KOPT-K1 (cell line): ENCODE data around the gene FADS2.
A peak's percentile ranks its signal among the peaks of the same experiment; 100 is the strongest.

Source experiments
- H3K27ac ChIP-seq: fragments of 200-600 bp; sonication (generic); 2 replicates; pipeline ENCODE4 v1.5.1; 2016; ENCODE audit warnings: antibody characterized with exemption, mild to moderate bottlenecking, low read depth, low read length; ENCODE audit not compliant: poor library complexity, severe bottlenecking
- H3K36me3 ChIP-seq: fragments of 200-600 bp; sonication (generic); 2 replicates; pipeline ENCODE4 v1.5.1; 2017; ENCODE audit warnings: antibody characterized with exemption, mild to moderate bottlenecking, low read length, moderate library complexity; ENCODE audit not compliant: insufficient read depth
- H3K9me3 ChIP-seq: fragments of 200-600 bp; sonication (generic); 2 replicates; pipeline ENCODE4 v1.5.1; 2017; ENCODE audit warnings: antibody characterized with exemption, low read length, mild to moderate bottlenecking; ENCODE audit not compliant: insufficient read depth, poor library complexity, severe bottlenecking

FADS2 gene

DNA sequence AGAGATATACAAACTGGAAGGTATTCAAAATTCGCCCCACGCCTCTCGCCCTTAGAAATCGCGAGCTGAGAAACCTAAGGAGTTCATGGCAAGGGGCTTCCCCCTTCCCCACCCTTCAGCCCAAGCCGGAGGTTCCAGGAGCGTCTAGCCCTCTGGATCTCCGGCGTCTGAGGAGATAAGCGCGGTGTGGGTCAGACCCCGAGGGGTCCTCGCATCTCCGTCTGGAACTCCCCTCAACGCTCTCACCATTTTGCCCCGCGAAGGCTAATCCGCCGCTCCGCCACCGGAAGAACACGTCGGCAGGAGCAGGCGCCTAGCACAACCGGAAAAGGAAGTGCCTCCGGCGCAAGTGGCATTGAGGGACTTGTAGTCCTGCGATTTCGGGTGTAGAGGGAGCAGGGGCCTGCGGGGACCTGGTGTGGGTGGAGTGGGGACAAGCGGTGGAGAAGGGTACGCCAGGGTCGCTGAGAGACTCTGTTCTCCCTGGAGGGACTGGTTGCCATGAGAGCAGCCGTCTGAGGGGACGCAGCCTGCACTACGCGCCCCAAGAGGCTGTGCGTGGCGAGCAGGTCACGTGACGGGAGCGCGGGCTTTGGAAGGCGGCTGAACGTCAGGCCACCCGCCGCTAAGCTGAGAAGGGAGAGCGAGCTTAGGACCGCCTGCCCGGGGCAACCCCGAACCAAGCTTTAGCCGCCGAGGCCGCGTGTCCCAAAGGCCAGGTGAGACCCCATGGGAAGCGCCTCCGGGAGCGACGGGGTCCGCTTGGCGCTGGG, 35.6 kb upstream of the FADS2 start, which contains the start of the genes FEN1 and TMEM258:
FEN1 (plus strand) TSS at position 602 of the 773 bp plus-strand sequence. CDS start 2,451 bp downstream, outside the sequence.
TMEM258 (minus strand) TSS at position 290 of the 773 bp plus-strand sequence; CDS start at position 249, 41 bp downstream.
- Histone ChIP-seq H3K27ac (peak within 1 kb of the TSS; percentile 98), H3K36me3 (peaks cover 63% of the 10 kb centered on the region), H3K9me3 (no peaks in the 10 kb centered on the region)

DNA sequence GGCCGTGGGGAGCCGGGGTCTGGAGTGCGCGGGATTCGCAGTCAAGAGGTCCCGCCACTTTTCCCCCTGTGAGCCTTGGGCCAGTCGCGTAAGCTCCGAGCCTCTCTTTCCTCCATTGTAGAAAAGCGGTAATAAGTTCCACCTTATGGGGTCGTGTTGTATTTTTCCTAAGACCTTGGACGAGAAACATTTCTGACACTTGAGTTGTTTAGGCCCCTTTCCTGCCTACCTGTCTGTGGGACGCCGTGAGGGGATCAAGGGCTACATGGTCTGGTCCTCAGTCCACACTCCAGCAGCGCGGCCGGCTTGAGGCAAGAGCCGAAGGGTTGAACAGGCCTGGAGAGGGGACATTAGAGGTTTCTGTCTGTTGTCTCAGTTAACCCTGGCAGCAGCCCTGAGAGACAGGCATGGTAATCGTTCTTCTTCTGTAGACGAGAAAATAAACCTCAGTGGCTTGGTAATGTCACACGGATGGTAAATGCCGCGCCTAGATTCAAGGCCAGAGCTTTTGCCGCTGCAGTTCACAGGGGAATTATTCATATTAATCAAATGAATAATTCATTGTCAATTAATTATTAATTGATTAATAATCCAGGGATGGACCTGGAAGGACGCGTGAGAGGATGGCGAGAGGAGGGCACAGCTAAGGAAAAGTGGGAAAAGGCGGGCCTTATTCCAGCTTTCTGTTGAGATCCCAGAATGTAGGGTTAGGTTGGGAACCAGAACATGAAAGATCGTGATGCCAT, 34.8 kb upstream of the FADS2 start:
- Histone ChIP-seq H3K9me3 (no peaks in the 10 kb centered on the region), H3K27ac (peak overlapping the region; percentile 98), H3K36me3 (peaks cover 63% of the 10 kb centered on the region)

DNA sequence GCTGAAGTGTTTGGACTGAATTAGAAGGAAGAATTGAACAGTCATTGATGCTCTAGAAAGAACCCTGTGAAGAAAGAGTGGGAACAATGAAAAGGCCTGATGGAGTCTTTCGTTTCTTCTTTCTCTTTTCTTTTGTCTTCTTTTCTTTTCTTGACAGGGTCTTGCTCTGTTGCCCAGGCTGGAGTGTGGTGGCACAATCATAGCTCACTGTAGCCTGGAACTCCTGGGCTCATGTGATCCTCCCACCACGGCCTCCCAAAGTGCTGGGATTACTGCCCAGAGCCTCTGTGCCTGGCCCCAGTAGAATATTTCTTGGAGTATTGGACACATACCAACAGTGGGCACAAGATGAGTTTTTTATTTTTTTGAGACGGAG, 34.3 kb upstream of the FADS2 start:
- Histone ChIP-seq H3K27ac (peak overlapping the region; percentile 98), H3K9me3 (no peaks in the 10 kb centered on the region), H3K36me3 (peaks cover 64% of the 10 kb centered on the region)

DNA sequence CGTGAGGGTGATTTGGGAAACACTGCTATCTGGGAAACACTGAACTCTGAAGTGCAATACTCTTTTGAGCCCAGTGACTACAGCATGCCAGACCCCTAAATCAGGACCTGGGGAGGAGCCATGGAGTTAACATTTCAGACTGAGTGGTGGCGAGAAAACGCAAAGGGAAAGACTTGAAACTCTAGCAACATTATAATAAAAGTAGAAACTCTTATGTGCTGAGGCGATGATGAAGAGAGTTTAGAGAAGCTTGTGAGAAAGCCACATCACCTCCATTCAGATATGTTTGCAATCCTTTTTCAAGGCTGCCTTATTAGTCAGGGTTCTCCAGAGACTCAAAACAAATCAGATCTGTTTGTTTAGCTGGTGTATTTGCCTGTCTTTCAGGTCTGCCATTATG, 33.5 kb upstream of the FADS2 start:
- H3K36me3 ChIP-seq: peaks cover 64% of the 10 kb centered on the region
- H3K9me3 ChIP-seq: no peaks in the 10 kb centered on the region
- peak overlapping the region; percentile 22 for H3K27ac ChIP-seq

DNA sequence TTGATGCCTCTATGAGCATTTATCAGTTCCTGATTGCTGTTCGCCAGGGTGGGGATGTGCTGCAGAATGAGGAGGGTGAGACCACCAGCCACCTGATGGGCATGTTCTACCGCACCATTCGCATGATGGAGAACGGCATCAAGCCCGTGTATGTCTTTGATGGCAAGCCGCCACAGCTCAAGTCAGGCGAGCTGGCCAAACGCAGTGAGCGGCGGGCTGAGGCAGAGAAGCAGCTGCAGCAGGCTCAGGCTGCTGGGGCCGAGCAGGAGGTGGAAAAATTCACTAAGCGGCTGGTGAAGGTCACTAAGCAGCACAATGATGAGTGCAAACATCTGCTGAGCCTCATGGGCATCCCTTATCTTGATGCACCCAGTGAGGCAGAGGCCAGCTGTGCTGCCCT, 32.6 kb upstream of the FADS2 start:
- no peak overlapping the region for H3K27ac ChIP-seq
- H3K9me3 ChIP-seq: no peaks in the 10 kb centered on the region
- H3K36me3 ChIP-seq: peaks cover 64% of the 10 kb centered on the region

DNA sequence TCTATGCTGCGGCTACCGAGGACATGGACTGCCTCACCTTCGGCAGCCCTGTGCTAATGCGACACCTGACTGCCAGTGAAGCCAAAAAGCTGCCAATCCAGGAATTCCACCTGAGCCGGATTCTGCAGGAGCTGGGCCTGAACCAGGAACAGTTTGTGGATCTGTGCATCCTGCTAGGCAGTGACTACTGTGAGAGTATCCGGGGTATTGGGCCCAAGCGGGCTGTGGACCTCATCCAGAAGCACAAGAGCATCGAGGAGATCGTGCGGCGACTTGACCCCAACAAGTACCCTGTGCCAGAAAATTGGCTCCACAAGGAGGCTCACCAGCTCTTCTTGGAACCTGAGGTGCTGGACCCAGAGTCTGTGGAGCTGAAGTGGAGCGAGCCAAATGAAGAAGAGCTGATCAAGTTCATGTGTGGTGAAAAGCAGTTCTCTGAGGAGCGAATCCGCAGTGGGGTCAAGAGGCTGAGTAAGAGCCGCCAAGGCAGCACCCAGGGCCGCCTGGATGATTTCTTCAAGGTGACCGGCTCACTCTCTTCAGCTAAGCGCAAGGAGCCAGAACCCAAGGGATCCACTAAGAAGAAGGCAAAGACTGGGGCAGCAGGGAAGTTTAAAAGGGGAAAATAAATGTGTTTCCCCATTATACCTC, 32.1 kb upstream of the FADS2 start:
- Histone ChIP-seq H3K9me3 (no peaks in the 10 kb centered on the region), H3K36me3 (peaks cover 67% of the 10 kb centered on the region), H3K27ac (no peak overlapping the region)

DNA sequence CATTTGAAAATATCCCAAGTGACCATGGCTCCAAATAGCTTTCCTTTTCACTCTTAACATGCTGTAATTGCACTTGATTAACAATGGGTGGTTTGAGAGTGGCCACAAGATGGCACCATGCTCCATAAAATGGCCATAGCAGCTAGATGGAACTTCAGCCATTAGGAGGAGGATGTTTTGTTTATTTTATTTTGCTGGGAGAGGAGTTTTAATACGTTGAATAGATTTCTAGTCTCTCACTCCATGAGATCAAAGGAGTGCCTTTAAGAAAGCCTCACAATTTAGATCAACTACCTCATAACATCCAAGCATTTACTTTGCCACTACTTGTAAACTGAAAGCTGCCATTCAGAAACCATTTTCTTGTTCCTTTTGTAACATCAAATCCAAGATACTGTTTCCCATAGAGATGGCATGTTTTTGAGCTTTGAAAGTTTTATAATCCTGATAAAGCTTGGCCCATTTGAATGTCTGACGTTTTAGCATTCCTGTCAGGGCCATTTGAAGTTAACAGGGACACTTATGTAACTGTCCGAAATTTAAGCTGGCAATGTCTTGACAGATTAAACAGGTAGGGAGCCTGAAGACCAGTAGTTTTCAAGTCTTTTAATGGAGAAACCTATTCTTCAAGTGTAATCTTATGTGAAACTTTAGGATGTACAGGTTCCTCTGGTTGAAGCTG, 30.7 kb upstream of the FADS2 start:
- Histone ChIP-seq H3K27ac (no peak overlapping the region), H3K9me3 (no peaks in the 10 kb centered on the region), H3K36me3 (peaks cover 81% of the 10 kb centered on the region)

DNA sequence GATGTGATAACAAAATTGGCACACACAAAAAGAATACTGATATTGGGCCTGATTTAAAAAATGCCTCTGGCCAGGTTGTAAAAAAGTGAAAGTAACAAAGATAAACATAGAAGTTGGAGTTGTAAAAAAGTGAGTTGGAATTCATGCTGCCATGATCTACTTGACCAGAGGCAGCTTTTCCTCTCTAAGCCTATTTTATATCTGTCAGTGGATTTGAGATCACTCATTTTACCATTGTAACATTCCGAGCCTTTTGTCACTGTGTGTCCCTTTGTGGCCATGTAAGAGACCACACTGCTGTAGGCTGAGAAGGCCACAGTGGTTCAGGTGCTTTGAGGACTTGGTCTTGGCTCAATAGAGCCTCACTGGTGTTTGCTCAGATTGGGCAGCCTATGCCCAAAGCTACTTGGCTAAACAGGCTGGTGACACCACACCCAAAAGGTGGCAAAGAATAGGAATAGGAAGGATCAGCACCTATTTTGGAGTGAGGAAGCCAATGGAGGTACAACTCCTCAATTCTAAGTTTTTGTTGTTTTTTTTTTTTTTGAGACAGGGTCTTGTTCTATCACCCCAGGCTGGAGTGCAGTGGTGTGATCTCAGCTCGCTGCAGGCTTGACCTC, 28.3 kb upstream of the FADS2 start:
- Histone ChIP-seq H3K9me3 (no peaks in the 10 kb centered on the region), H3K27ac (no peak overlapping the region), H3K36me3 (peaks cover 100% of the 10 kb centered on the region)

DNA sequence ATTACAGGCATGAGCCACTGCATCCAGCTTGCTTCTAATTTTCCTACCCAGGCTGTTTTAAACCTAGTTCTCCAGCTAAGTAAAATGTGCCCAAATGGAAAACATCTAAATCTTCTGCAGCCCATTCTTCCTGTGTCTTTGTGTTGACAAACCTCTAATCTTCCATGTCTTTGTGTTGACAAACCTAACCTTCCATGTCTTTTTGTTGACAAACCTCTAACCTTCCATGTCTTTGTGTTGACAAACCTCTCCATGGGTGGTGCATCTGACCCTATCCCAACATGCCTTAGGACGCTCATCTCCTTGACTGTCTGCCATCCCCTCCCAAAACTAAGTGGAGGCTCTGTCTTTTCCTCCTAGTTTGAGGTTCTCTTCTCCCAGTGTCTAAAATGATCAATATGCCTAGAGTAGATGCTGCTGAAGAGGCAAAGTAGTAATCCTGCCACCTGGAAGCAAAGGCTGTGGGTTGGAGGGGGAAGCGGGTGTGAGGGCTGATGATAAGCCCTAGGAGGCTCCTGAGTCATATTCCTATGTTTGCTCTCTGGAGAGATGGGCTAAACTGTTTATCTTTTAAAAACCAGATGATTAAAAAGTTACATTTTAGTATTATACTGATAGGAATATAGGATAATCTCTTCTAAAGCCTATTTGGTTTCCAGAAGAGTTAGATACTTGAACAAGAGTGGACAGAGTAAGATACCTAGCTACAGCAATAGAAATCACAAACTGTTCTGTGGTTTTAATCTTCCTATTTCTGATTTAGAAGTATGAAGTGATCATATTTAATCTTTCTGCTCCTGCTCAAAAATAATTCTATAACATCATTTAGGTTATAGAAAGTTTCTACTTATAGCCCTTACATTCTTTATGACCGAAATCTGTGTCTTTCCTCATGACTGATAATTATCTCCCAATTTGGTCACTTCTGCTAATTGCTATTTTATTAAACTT, 27.5 kb upstream of the FADS2 start:
- Histone ChIP-seq H3K27ac (no peak overlapping the region), H3K9me3 (no peaks in the 10 kb centered on the region), H3K36me3 (peaks cover 100% of the 10 kb centered on the region)

DNA sequence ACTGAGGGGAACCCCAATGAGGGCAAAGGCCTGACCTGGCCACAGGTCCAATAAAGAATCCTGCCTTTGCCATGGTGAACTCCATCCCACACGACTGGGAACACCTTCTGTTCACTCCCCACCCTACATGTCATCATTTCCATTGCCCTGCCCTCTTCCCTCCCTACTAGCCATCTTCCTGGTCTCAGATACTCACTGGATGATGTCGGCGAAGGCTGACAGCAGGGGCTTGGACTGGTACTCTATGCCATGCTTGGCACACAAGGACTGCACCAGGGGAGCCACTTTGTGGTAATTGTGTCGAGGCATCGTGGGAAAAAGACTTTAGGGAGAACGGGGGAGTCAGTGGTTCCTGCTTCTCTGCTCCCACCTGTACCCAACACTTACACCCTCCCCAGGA, 25.5 kb upstream of the FADS2 start:
- H3K27ac ChIP-seq: no peak overlapping the region
- H3K9me3 ChIP-seq: no peaks in the 10 kb centered on the region
- H3K36me3 ChIP-seq: peaks cover 100% of the 10 kb centered on the region

DNA sequence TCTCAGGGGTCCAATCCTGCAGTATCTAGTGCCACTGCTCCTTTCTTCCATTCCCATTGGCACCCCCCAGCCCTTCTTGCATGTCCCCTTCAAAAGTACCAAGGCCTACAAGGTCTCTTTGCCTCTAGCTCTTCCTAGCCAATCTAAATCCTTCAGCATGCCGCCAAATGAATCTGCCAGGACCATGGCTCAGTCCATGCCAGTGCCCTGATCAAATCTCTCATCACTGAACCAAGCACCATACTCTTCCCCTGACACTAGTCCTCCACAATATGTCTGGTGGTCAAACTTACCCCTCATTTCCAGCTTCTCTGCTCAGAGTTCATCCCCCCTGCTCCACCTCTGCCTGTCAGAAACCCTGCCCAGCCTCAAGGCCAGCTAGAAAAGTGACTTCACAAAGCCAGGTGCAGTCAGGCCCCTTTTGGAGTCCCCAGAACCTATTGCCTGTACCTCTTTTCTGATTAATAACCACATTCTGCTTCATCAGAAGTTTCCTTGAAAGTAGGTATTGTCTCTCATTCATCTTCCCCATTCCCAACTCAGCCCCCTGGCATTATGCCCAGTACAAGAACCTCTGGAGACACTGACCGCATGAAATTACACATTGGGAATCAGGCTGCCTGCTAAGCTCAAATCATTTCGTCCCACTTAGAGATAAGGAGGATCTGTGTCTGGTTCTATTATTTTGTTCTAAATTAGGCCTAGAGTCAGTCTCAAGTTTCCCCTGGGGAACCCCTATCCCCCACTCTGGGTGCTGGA, 24.0 kb upstream of the FADS2 start:
- H3K9me3 ChIP-seq: no peaks in the 10 kb centered on the region
- no peak overlapping the region for H3K27ac ChIP-seq
- H3K36me3 ChIP-seq: peaks cover 100% of the 10 kb centered on the region

DNA sequence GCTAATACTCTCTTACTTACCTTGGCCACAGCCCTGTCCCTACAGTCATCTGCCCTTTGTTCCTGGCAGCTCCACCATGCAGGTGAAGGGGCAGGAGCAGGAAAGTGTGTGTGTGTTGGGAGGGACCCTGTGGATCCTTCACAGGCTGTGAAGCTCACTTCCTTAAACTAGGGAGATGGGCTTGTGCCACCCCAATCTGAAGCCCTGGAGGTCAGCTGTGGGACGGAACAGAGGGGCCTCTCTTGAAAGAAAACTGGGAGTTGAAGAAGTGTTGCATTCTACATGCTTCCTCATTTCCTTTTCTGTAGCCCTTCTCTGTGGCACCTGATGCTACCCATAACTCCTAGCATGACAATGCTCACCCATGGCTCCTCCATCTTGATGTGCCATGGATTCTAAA, 23.0 kb upstream of the FADS2 start:
- Histone ChIP-seq H3K36me3 (peaks cover 100% of the 10 kb centered on the region), H3K9me3 (no peaks in the 10 kb centered on the region), H3K27ac (no peak overlapping the region)

DNA sequence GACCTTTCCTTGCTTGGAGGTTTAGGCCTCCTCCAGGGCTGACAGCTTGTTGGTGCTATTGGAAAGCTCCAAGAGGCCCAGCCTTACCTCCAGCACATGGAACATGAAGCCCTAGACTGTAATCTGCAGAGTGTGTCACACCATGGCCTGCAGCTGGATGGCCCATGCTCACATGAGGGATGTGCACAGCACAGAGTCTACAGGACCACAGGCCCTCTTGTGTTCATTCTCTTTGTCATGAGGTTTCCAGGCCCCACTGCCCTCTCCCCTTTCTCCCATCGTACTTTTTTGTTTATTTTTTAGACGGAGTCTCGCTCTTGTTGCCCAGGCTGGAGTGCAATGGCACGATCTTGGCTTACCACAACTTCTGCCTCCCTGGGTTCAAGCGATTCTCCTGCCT, 21.3 kb upstream of the FADS2 start:
- Histone ChIP-seq H3K27ac (no peak overlapping the region), H3K9me3 (no peaks in the 10 kb centered on the region), H3K36me3 (peaks cover 100% of the 10 kb centered on the region)
